ENCODE results near the gene INPP5A.

DNA sequence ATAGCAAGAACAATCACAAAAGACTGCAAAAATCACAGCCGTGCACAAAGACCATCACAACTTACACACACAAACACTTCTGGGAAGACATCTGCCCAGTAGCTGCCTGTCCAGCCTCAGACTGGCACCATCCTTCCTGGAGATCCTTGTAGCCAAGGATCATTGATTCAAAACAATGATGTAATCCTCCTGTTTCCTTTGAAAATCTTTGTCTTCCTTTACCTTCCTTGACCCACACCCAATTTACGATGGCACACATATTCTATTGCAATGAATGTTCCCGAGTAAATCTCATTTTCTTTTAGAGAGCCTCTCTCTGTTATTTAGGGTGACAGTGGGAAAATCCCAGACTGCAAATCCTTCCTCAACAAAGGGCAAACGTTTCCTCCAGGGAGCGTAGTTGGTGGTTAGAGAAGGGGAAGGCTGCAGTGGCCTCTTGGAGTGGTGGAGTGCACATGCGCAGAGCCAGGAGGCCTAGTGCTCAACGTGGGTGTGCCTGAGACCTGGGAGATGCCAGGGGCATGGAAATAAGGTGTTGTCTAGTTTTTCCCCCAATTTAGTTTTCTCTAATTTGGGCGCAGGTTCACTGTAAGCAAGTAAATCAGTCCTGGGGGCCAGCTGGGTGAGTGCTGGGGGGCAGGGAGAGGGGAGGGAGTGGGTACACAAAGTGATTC, 3.1 kb upstream of the INPP5A start:
- TF ChIP-seq CTCF (IDR thresholded peaks at IDR 0.05; ENCODE audit: insufficient read depth, low read length): no peak
- TF ChIP-seq, protein P1, sequence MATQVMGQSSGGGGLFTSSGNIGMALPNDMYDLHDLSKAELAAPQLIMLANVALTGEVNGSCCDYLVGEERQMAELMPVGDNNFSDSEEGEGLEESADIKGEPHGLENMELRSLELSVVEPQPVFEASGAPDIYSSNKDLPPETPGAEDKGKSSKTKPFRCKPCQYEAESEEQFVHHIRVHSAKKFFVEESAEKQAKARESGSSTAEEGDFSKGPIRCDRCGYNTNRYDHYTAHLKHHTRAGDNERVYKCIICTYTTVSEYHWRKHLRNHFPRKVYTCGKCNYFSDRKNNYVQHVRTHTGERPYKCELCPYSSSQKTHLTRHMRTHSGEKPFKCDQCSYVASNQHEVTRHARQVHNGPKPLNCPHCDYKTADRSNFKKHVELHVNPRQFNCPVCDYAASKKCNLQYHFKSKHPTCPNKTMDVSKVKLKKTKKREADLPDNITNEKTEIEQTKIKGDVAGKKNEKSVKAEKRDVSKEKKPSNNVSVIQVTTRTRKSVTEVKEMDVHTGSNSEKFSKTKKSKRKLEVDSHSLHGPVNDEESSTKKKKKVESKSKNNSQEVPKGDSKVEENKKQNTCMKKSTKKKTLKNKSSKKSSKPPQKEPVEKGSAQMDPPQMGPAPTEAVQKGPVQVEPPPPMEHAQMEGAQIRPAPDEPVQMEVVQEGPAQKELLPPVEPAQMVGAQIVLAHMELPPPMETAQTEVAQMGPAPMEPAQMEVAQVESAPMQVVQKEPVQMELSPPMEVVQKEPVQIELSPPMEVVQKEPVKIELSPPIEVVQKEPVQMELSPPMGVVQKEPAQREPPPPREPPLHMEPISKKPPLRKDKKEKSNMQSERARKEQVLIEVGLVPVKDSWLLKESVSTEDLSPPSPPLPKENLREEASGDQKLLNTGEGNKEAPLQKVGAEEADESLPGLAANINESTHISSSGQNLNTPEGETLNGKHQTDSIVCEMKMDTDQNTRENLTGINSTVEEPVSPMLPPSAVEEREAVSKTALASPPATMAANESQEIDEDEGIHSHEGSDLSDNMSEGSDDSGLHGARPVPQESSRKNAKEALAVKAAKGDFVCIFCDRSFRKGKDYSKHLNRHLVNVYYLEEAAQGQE (IDR thresholded peaks at IDR 0.05; ENCODE audit: insufficient replicate concordance, low read depth): no peak
- TF ChIP-seq POLR2AphosphoS5 (IDR thresholded peaks at IDR 0.05; ENCODE audit: low read depth): no peak
- no peak for TF ChIP-seq GABPA (IDR thresholded peaks at IDR 0.05; ENCODE audit: low read depth)
